Thymus (tissue), 11 donors: ENCODE measurements around the gene PLEKHA8. TPM values are rescaled to one million over a fixed set of nuclear protein-coding genes. Genes with fewer than 3 reads are reported as not detected.
A peak's percentile ranks its signal among the peaks of the same experiment; 100 is the strongest.

Experiments
- DNase-seq, 9 donors: peaks; one replicate each; pipeline ENCODE4 v3.0.0-alpha.2; 2013; ENCODE audit warnings: low spot score in 9 of 9, low read depth in 6 of 9, missing footprints in 1 of 9
- H3K27ac ChIP-seq, 2 donors: one replicate each; pipeline ENCODE4 v1.5.1; 2013; ENCODE audit warnings: control low read depth in 1 of 2, low read depth in 1 of 2, low read length in 1 of 2, mild to moderate bottlenecking in 1 of 2, moderate library complexity in 1 of 2
- H3K27me3 ChIP-seq, 2 donors: one replicate each; pipeline ENCODE4 v1.5.1; 2013; ENCODE audit warnings: low read length in 1 of 2; ENCODE audit not compliant: control insufficient read depth in 2 of 2, insufficient read depth in 1 of 2
- H3K36me3 ChIP-seq, 2 donors: one replicate each; pipeline ENCODE4 v1.5.1; 2013; ENCODE audit warnings: low read length in 1 of 2, mild to moderate bottlenecking in 1 of 2, moderate library complexity in 1 of 2; ENCODE audit not compliant: control insufficient read depth in 2 of 2, insufficient read depth in 2 of 2
- H3K4me1 ChIP-seq, 2 donors: one replicate each; pipeline ENCODE4 v1.5.1; 2013; ENCODE audit warnings: low read length in 2 of 2; ENCODE audit not compliant: control insufficient read depth in 2 of 2, insufficient read depth in 2 of 2
- H3K4me3 ChIP-seq, 2 donors: one replicate each; pipeline ENCODE4 v1.5.1; 2013; ENCODE audit warnings: low read length in 2 of 2, control low read depth in 1 of 2, mild to moderate bottlenecking in 1 of 2
- H3K9me3 ChIP-seq, 2 donors: one replicate each; pipeline ENCODE4 v1.5.1; 2013; ENCODE audit warnings: low read length in 1 of 2, mild to moderate bottlenecking in 1 of 2; ENCODE audit not compliant: control insufficient read depth in 2 of 2, insufficient read depth in 1 of 2
- WGBS: extraction: QIAGEN DNeasy Blood & Tissue Kit; methylation state at CpG from one replicate; pipeline ENCODE4 v1.1.7; 2013; 5-methylcytosine and 5-hydroxymethylcytosine counted together
- polyA plus RNA-seq: library from polyadenylated mRNA; stranded (reverse); fragments of 200-250 nt; gene quantifications from one replicate; pipeline ENCODE4 v1.2.3, GENCODE V29; 2013
- total RNA-seq: library from RNA; stranded (reverse); fragments of 120-200 nt; gene quantifications from one replicate; pipeline ENCODE4 v1.2.4, GENCODE V29; 2013
- donor health status: healthy.

Gene PLEKHA8
- total and polyA plus RNA-seq, 2 donors: 3.9 to 5.7 TPM

- H3K4me3 ChIP-seq: no peak overlapping the region
- no peaks in the 10 kb centered on the region for H3K36me3 ChIP-seq
- H3K4me1 ChIP-seq: peaks cover 47 to 57% of the 10 kb centered on the region in 2 donors
- DNase-seq: no peak
- H3K27me3 ChIP-seq: no peaks in the 10 kb centered on the region
- no peaks in the 10 kb centered on the region for H3K9me3 ChIP-seq
- over 99% methylated on average over 5 of the region's 5 CpGs for WGBS
- H3K27ac ChIP-seq: peak overlapping the region in 1 of 2 donors; percentile 75
Measured at GRCh38 chr7:30148426-30148825, 120.2 kb downstream of the PLEKHA8 start.

- no peaks in the 10 kb centered on the region for H3K36me3 ChIP-seq
- peak overlapping the region; percentile 21 to 34 for H3K4me3 ChIP-seq
- no peaks in the 10 kb centered on the region for H3K27me3 ChIP-seq
- peak overlapping the region; percentile 75 to 83 for H3K27ac ChIP-seq
- peak in 4 of 9 donors; percentile 52 to 83 (median 62) for DNase-seq
- H3K9me3 ChIP-seq: no peaks in the 10 kb centered on the region
- WGBS: 6% methylated on average over 13 of the region's 13 CpGs
- peaks cover 42 to 52% of the 10 kb centered on the region in 2 donors for H3K4me1 ChIP-seq
Measured at GRCh38 chr7:30148951-30149459, 120.8 kb downstream of the PLEKHA8 start.

- Histone ChIP-seq H3K36me3 (no peaks in the 10 kb centered on the region), H3K27me3 (no peaks in the 10 kb centered on the region), H3K4me3 (no peak overlapping the region), H3K4me1 (peaks cover 42 to 46% of the 10 kb centered on the region in 2 donors), H3K27ac (peak overlapping the region; percentile 75 to 83), H3K9me3 (no peaks in the 10 kb centered on the region)
- 98% methylated on average over 7 of the region's 7 CpGs for WGBS
- no peak for DNase-seq
Measured at GRCh38 chr7:30149640-30150272, 121.5 kb downstream of the PLEKHA8 start.

GRCh38 chr7:30150711-30151110, 122.5 kb downstream of the PLEKHA8 start:
- Histone ChIP-seq H3K27me3 (no peaks in the 10 kb centered on the region), H3K4me1 (peaks cover 44 to 46% of the 10 kb centered on the region in 2 donors), H3K36me3 (no peaks in the 10 kb centered on the region), H3K4me3 (no peak overlapping the region), H3K9me3 (no peaks in the 10 kb centered on the region), H3K27ac (no peak overlapping the region)
- 98% methylated on average over 7 of the region's 7 CpGs for WGBS
- DNase-seq: no peak

GRCh38 chr7:30154111-30154587, 125.9 kb downstream of the PLEKHA8 start:
- Histone ChIP-seq H3K9me3 (no peaks in the 10 kb centered on the region), H3K27ac (no peak overlapping the region), H3K27me3 (no peaks in the 10 kb centered on the region), H3K4me1 (peaks cover 36 to 46% of the 10 kb centered on the region in 2 donors), H3K4me3 (no peak overlapping the region), H3K36me3 (no peaks in the 10 kb centered on the region)
- DNase-seq: no peak
- 97% methylated on average over 9 of the region's 9 CpGs for WGBS

- DNase-seq: peak in 1 of 9 donors; percentile 52
- no peak overlapping the region for H3K4me3 ChIP-seq
- H3K36me3 ChIP-seq: no peaks in the 10 kb centered on the region
- no peak overlapping the region for H3K27ac ChIP-seq
- 87% methylated on average over 8 of the region's 8 CpGs for WGBS
- no peaks in the 10 kb centered on the region for H3K27me3 ChIP-seq
- no peaks in the 10 kb centered on the region for H3K9me3 ChIP-seq
- H3K4me1 ChIP-seq: peaks cover 39 to 49% of the 10 kb centered on the region in 2 donors
Measured at GRCh38 chr7:30155481-30155880, 127.3 kb downstream of the PLEKHA8 start.

GRCh38 chr7:30157204-30157603, 129.0 kb downstream of the PLEKHA8 start:
- DNase-seq: peak; percentile 62 to 94 (median 80)
- peak overlapping the region in 1 of 2 donors; percentile 85 for H3K27ac ChIP-seq
- peaks cover 45 to 64% of the 10 kb centered on the region in 2 donors for H3K4me1 ChIP-seq
- no peaks in the 10 kb centered on the region for H3K9me3 ChIP-seq
- H3K4me3 ChIP-seq: no peak overlapping the region
- no peaks in the 10 kb centered on the region for H3K36me3 ChIP-seq
- no peaks in the 10 kb centered on the region for H3K27me3 ChIP-seq
- 6% methylated on average over 9 of the region's 9 CpGs for WGBS

GRCh38 chr7:30159163-30159562, 131.0 kb downstream of the PLEKHA8 start:
- DNase-seq: peak in 1 of 9 donors; percentile 48
- no peaks in the 10 kb centered on the region for H3K9me3 ChIP-seq
- H3K4me1 ChIP-seq: peaks cover 60 to 80% of the 10 kb centered on the region in 2 donors
- H3K27me3 ChIP-seq: no peaks in the 10 kb centered on the region
- peak overlapping the region in 1 of 2 donors; percentile 48 for H3K27ac ChIP-seq
- H3K36me3 ChIP-seq: no peaks in the 10 kb centered on the region
- no peak overlapping the region for H3K4me3 ChIP-seq
- WGBS: 28% methylated on average over 4 of the region's 4 CpGs

- Histone ChIP-seq H3K9me3 (no peaks in the 10 kb centered on the region), H3K27ac (peak overlapping the region; percentile 48 to 72), H3K27me3 (no peaks in the 10 kb centered on the region), H3K36me3 (no peaks in the 10 kb centered on the region), H3K4me3 (no peak overlapping the region), H3K4me1 (peaks cover 60 to 80% of the 10 kb centered on the region in 2 donors)
- 9% methylated on average over 6 of the region's 6 CpGs for WGBS
- peak in 1 of 9 donors; percentile 75 for DNase-seq
Measured at GRCh38 chr7:30159698-30160143, 131.5 kb downstream of the PLEKHA8 start.
